SK-N-SH (cell line): ENCODE measurements around the gene PTCD2. TPM values are rescaled to one million over a fixed set of nuclear protein-coding genes. Genes with fewer than 3 reads are reported as not detected.

ENCODE experiments used
- CTCF ChIA-PET: fragments of 300-600, 350-600 bp; formaldehyde crosslinking; extraction: SDS; loops from one replicate; lab custom pipeline; 2021; lab: Yijun Ruan, JAX
- POLR2A ChIA-PET: fragments of 350-600 bp; sonication (Branson Sonifier 250); formaldehyde crosslinking; extraction: SDS; loops from one replicate; lab custom pipeline; 2020; ENCODE audit warnings: antibody characterized with exemption, inconsistent platforms; lab: Yijun Ruan, JAX
- DNase-seq: peaks from one replicate; pipeline ENCODE4 v3.0.0; 2012
- H2AFZ ChIP-seq: fragments of 200-600 bp; sonication (generic); 2 replicates; pipeline ENCODE4 v1.8.1; 2016; ENCODE audit warnings: antibody characterized with exemption, mild to moderate bottlenecking, low read depth
- H3F3A ChIP-seq: fragments of 200-600 bp; sonication (generic); replicated peaks from 2 replicates; pipeline ENCODE3; 2016; ENCODE audit warnings: antibody characterized with exemption, mild to moderate bottlenecking; ENCODE audit not compliant: insufficient read depth
- H3K27ac ChIP-seq, 2 experiments: fragments of 200-500 bp in 1 of 2; fragments of 200-600 bp in 1 of 2; sonication (Bioruptor generic) in 1 of 2; sonication (generic), shearing (Covaris generic) in 1 of 2; 2 replicates each; pipeline versions ENCODE4 v1.5.1 to v1.6.1; 2014 to 2016; ENCODE audit warnings: low read depth in 2 of 2, inconsistent platforms in 1 of 2, low read length in 1 of 2, mild to moderate bottlenecking in 1 of 2, mixed read lengths in 1 of 2
- H3K27me3 ChIP-seq: fragments of 200-600 bp; sonication (generic), shearing (Covaris generic); 2 replicates; pipeline ENCODE4 v1.6.1; 2016; ENCODE audit warnings: mixed run types; ENCODE audit not compliant: insufficient read depth
- H3K36me3 ChIP-seq, 2 experiments: fragments of 200-500 bp in 1 of 2; fragments of 200-600 bp in 1 of 2; sonication (Bioruptor generic) in 1 of 2; sonication (generic) in 1 of 2; replicated peaks in 1 of 2; 2 replicates each; pipeline versions ENCODE3 to v1.5.1; 2014 to 2016; ENCODE audit warnings: low read length in 1 of 2, mild to moderate bottlenecking in 1 of 2; ENCODE audit not compliant: insufficient read depth in 2 of 2, control insufficient read depth in 1 of 2
- H3K4me1 ChIP-seq, 2 experiments: fragments of 200-500 bp in 1 of 2; fragments of 200-600 bp in 1 of 2; sonication (Bioruptor generic) in 1 of 2; sonication (generic), shearing (Covaris generic) in 1 of 2; 2 replicates each; pipeline versions ENCODE4 v1.5.1 to v1.6.1; 2014 to 2016; ENCODE audit warnings: low read depth in 1 of 2, low read length in 1 of 2, mixed run types in 1 of 2; ENCODE audit not compliant: insufficient read depth in 2 of 2, control insufficient read depth in 1 of 2
- H3K4me2 ChIP-seq: fragments of 200-600 bp; sonication (generic), shearing (Covaris generic); 2 replicates; pipeline ENCODE4 v1.6.1; 2017; ENCODE audit warnings: mixed run types
- H3K4me3 ChIP-seq, 2 experiments: fragments of 200-500 bp in 1 of 2; fragments of 200-600 bp in 1 of 2; sonication (Bioruptor generic) in 1 of 2; sonication (generic), shearing (Covaris generic) in 1 of 2; 2 replicates each; pipeline versions ENCODE4 v1.5.1 to v1.8.1; 2014 to 2016; ENCODE audit warnings: low read depth in 2 of 2, inconsistent platforms in 1 of 2, low read length in 1 of 2, mild to moderate bottlenecking in 1 of 2, mixed read lengths in 1 of 2, moderate library complexity in 1 of 2
- H3K79me2 ChIP-seq: fragments of 200-600 bp; sonication (generic); 2 replicates; pipeline ENCODE4 v1.8.1; 2017; ENCODE audit warnings: mild to moderate bottlenecking; ENCODE audit not compliant: insufficient read depth
- H3K9ac ChIP-seq: fragments of 200-600 bp; sonication (generic); 2 replicates; pipeline ENCODE4 v1.6.1; 2017; ENCODE audit warnings: mixed run types
- H3K9me2 ChIP-seq: fragments of 200-600 bp; sonication (generic); 2 replicates; pipeline ENCODE4 v1.6.1; 2017; ENCODE audit warnings: mixed run types
- H3K9me3 ChIP-seq: fragments of 200-600 bp; sonication (generic); 2 replicates; pipeline ENCODE4 v1.6.1; 2017; ENCODE audit warnings: mixed run types, mild to moderate bottlenecking, moderate library complexity
- H4K20me1 ChIP-seq: fragments of 200-600 bp; sonication (generic); 2 replicates; pipeline ENCODE4 v1.6.1; 2017; ENCODE audit warnings: mild to moderate bottlenecking, mixed run types; ENCODE audit not compliant: insufficient read depth
- CHD2 ChIP-seq: fragments of 150-350 bp; IDR thresholded peaks from 2 replicates; pipeline ENCODE4 v1.6.1; 2018; ENCODE audit warnings: low read length; ENCODE audit not compliant: partially characterized antibody
- EZH2phosphoT487 ChIP-seq: fragments of 200-600 bp; sonication (generic); IDR thresholded peaks from 2 replicates; pipeline ENCODE4 v1.6.1; 2017; ENCODE audit warnings: low read depth, mixed run types, mild to moderate bottlenecking, antibody characterized with exemption, moderate library complexity, borderline replicate concordance
- FOXJ3 ChIP-seq: sonication (generic); formaldehyde crosslinking; IDR thresholded peaks from 2 replicates; pipeline ENCODE4 v1.5.1; 2020; ENCODE audit warnings: mild to moderate bottlenecking, missing genetic modification reagents
- GABPA ChIP-seq: IDR thresholded peaks from 2 replicates; pipeline ENCODE4 v1.4.0; 2012; ENCODE audit warnings: low read depth, mild to moderate bottlenecking
- GATA2 ChIP-seq: sonication (generic); formaldehyde crosslinking; IDR thresholded peaks from 2 replicates; pipeline ENCODE4 v1.5.0; 2020; ENCODE audit warnings: mild to moderate bottlenecking, missing genetic modification reagents
- JUND ChIP-seq: IDR thresholded peaks from 2 replicates; pipeline ENCODE4 v1.4.0; 2012
- MAX ChIP-seq: IDR thresholded peaks from 2 replicates; pipeline ENCODE4 v1.4.0; 2012; ENCODE audit warnings: low read depth
- NFIC ChIP-seq: IDR thresholded peaks from 2 replicates; pipeline ENCODE4 v1.4.0; 2012; ENCODE audit warnings: borderline replicate concordance
- POLR2AphosphoS5 ChIP-seq: IDR thresholded peaks from 2 replicates; pipeline ENCODE4 v1.6.1; 2012; ENCODE audit warnings: low read depth, low read length
- RXRA ChIP-seq: IDR thresholded peaks from 2 replicates; pipeline ENCODE4 v1.4.0; 2012; ENCODE audit warnings: low read depth, mild to moderate bottlenecking, borderline replicate concordance
- SMC3 ChIP-seq: IDR thresholded peaks from 2 replicates; pipeline ENCODE4 v1.6.1; 2012; ENCODE audit warnings: low read depth, low read length, improper control_type of control experiment
- TEAD4 ChIP-seq: IDR thresholded peaks from 2 replicates; pipeline ENCODE4 v1.4.0; 2012; ENCODE audit warnings: mild to moderate bottlenecking, borderline replicate concordance; ENCODE audit not compliant: insufficient read depth
- YY1 ChIP-seq: IDR thresholded peaks from 2 replicates; pipeline ENCODE4 v1.4.0; 2012; ENCODE audit warnings: low read depth, mild to moderate bottlenecking
- ZBTB33 ChIP-seq: IDR thresholded peaks from 2 replicates; pipeline ENCODE4 v1.4.0; 2012; ENCODE audit warnings: low read depth, borderline replicate concordance
- WGBS: methylation state at CpG from one replicate; pipeline ENCODE4 v1.1.6; 2017; ENCODE audit warnings: low lambda C conversion rate; 5-methylcytosine and 5-hydroxymethylcytosine counted together
- polyA plus RNA-seq, 3 experiments: library from polyadenylated mRNA; depleted of rRNA; stranded (reverse); fragments of >200 nt; gene quantifications; 2 replicates each; pipeline ENCODE4 v1.2.3, GENCODE V29; 2012
- TF ChIP-seq, protein P1 (sequence below): fragments of 150-350 bp; IDR thresholded peaks from 2 replicates; pipeline ENCODE4 v1.6.1; 2017; ENCODE audit warnings: antibody characterized with exemption, low read length, low read depth, borderline replicate concordance
- TF ChIP-seq, protein P2 (sequence below): IDR thresholded peaks from 2 replicates; pipeline ENCODE4 v1.4.0; 2012; ENCODE audit warnings: low read depth, borderline replicate concordance

The PTCD2 gene
- polyA plus RNA-seq, 1 of the 3 experiments (the other 2 are of a cell fraction): 6.7 TPM

DNA sequence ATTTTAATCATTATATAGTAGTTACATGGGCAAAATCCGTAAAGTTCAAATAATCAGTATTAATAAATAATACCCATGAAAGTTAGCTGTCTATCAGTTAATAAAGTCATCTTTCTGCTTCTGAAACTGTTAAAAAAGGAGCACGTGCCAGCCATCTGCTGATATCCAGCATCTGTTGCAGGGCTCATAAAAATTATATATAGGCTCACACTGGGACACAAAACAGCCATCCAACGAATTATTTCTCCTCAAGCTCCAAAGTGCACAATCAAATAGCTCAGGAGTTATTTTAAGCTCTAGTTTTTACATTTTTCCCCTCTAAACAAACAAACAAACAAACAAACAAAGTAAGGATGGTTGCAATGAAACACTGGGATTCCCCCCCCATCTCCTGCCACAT lies 48.5 kb upstream of the PTCD2 start:
- Histone ChIP-seq H2AFZ (no peak overlapping the region), H4K20me1 (no peaks in the 10 kb centered on the region), H3K36me3 (peaks cover 0 to 28% of the 10 kb centered on the region in 2 experiments), H3F3A (peaks cover 15% of the 10 kb centered on the region), H3K9me3 (no peaks in the 10 kb centered on the region), H3K4me3 (no peak overlapping the region), H3K9me2 (no peaks in the 10 kb centered on the region), H3K79me2 (peaks cover 41% of the 10 kb centered on the region; the same call in 1 of the 2 replicates), H3K4me1 (peaks cover 5 to 16% of the 10 kb centered on the region in 2 experiments; a peak in 3 of 4 replicates), H3K9ac (no peak overlapping the region), H3K27me3 (no peaks in the 10 kb centered on the region), H3K4me2 (no peak overlapping the region), H3K27ac (no peak overlapping the region)
- ChIA-PET CTCF (interaction anchor here (1.2 to 1.6 kb wide), 2 partner anchors 9 to 37 kb away, joined by 4 read pairs; no protein-coding TSS in a partner anchor), POLR2A (no interaction called here)
- WGBS: 85% methylated on average over 3 of the region's 3 CpGs
- no peak for DNase-seq
- TF ChIP-seq EZH2phosphoT487 (no peak), GATA2 (CRISPR knock-in tag) (no peak), FOXJ3 (CRISPR knock-in tag) (no peak), TEAD4 (no peak), SMC3 (no peak), YY1 (no peak), MAX (no peak), GABPA (no peak), JUND (no peak)
- TF ChIP-seq, protein P1, sequence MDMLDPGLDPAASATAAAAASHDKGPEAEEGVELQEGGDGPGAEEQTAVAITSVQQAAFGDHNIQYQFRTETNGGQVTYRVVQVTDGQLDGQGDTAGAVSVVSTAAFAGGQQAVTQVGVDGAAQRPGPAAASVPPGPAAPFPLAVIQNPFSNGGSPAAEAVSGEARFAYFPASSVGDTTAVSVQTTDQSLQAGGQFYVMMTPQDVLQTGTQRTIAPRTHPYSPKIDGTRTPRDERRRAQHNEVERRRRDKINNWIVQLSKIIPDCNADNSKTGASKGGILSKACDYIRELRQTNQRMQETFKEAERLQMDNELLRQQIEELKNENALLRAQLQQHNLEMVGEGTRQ: no peak
- TF ChIP-seq, protein P2, sequence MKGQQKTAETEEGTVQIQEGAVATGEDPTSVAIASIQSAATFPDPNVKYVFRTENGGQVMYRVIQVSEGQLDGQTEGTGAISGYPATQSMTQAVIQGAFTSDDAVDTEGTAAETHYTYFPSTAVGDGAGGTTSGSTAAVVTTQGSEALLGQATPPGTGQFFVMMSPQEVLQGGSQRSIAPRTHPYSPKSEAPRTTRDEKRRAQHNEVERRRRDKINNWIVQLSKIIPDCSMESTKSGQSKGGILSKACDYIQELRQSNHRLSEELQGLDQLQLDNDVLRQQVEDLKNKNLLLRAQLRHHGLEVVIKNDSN: no peak

GRCh38 chr5:72272398-72272797 lies 47.8 kb upstream of the PTCD2 start:
- Histone ChIP-seq H3K4me2 (no peak overlapping the region), H3K27ac (no peak overlapping the region), H3K4me1 (peaks cover 5 to 14% of the 10 kb centered on the region in 2 experiments; a peak in 3 of 4 replicates), H3K36me3 (peaks cover 0 to 34% of the 10 kb centered on the region in 2 experiments), H3K4me3 (no peak overlapping the region), H3K9me3 (no peaks in the 10 kb centered on the region), H3K79me2 (peaks cover 42% of the 10 kb centered on the region; the same call in 1 of the 2 replicates), H4K20me1 (no peaks in the 10 kb centered on the region), H3K9me2 (no peaks in the 10 kb centered on the region), H3F3A (peaks cover 15% of the 10 kb centered on the region)
- no peak for DNase-seq
- 87% methylated on average over 4 of the region's 4 CpGs for whole genome bisulfite sequencing
- no peak for TF ChIP-seq JUND
- TF ChIP-seq POLR2AphosphoS5: no peak
- no peak for TF ChIP-seq NFIC
- TF ChIP-seq ZBTB33: no peak
- TF ChIP-seq, protein P1: no peak
- no peak for TF ChIP-seq CHD2
- TF ChIP-seq GABPA: no peak
- no peak for TF ChIP-seq TEAD4
- TF ChIP-seq RXRA: no peak
- no peak for TF ChIP-seq MAX
- TF ChIP-seq, all 33 proteins: peak for 0
- POLR2A ChIA-PET: no interaction called here
- H3K9ac ChIP-seq: no peak overlapping the region
- no peak overlapping the region for H2AFZ ChIP-seq
- no peaks in the 10 kb centered on the region for H3K27me3 ChIP-seq
- CTCF ChIA-PET: interaction anchor here (1.2 to 1.6 kb wide), 2 partner anchors 8 to 36 kb away, joined by 4 read pairs; no protein-coding TSS in a partner anchor
